Bronchial epithelial cell (primary cell): Measurements from ENCODE around the gene ODAD4. TPM values are rescaled to one million over a fixed set of nuclear protein-coding genes. Genes with fewer than 3 reads are reported as not detected.

Experiments used
- DNase-seq: peaks from one replicate; pipeline ENCODE4 v3.0.0-alpha.2; 2010; ENCODE audit warnings: low read depth
- FAIRE-seq: peaks from 2 replicates; lab custom pipeline; 2011; peaks lifted over from hg19 to GRCh38; lab: Jason Lieb, UNC
- H3K27me3 ChIP-seq: 2 replicates; pipeline ENCODE4 v1.5.1; 2011; ENCODE audit warnings: low read length; ENCODE audit not compliant: control insufficient read depth, insufficient read depth
- H3K36me3 ChIP-seq: 2 replicates; pipeline ENCODE4 v1.5.1; 2011; ENCODE audit warnings: low read length; ENCODE audit not compliant: control insufficient read depth, insufficient read depth
- H3K4me3 ChIP-seq: 2 replicates; pipeline ENCODE4 v1.5.1; 2011; ENCODE audit warnings: mild to moderate bottlenecking, low read depth, low read length, control low read depth
- CTCF ChIP-seq: IDR thresholded peaks from 2 replicates; pipeline ENCODE4 v1.5.1; 2011; ENCODE audit warnings: mild to moderate bottlenecking, moderate library complexity, low read length, control low read depth, inconsistent platforms; ENCODE audit not compliant: insufficient read depth, severe bottlenecking
- total RNA-seq: library from RNA; depleted of rRNA; stranded (reverse); fragments of >200 nt; gene quantifications from 2 replicates; pipeline ENCODE4 v1.2.1, GENCODE V29; 2014

ODAD4 gene
- total RNA-seq, 1 donor from 2014 or later: 0.26 TPM

GRCh38 chr17:41986634-41987033 is 56.2 kb downstream of the ODAD4 start:
- Histone ChIP-seq H3K27me3 (no peaks in the 10 kb centered on the region), H3K36me3 (peaks cover 26% of the 10 kb centered on the region), H3K4me3 (no peak overlapping the region)
- no peak for TF ChIP-seq CTCF
- no peak for DNase-seq
- FAIRE-seq: no peak

- peaks cover 20% of the 10 kb centered on the region for H3K36me3 ChIP-seq
- FAIRE-seq (no peak), DNase-seq (no peak)
- H3K4me3 ChIP-seq: no peak overlapping the region
- no peak for TF ChIP-seq CTCF
- H3K27me3 ChIP-seq: no peaks in the 10 kb centered on the region
These were observed 57.2 kb downstream of the ODAD4 start for GRCh38 chr17:41987642-41988041.

- FAIRE-seq: no peak
- no peaks in the 10 kb centered on the region for H3K27me3 ChIP-seq
- no peak for DNase-seq
- peaks cover 20% of the 10 kb centered on the region for H3K36me3 ChIP-seq
- no peak overlapping the region for H3K4me3 ChIP-seq
- no peak for TF ChIP-seq CTCF
These were observed 58.0 kb downstream of the ODAD4 start for GRCh38 chr17:41988418-41988817.

GRCh38 chr17:41989702-41990419 is 59.4 kb downstream of the ODAD4 start:
- DNase-seq: no peak
- Histone ChIP-seq H3K36me3 (peaks cover 22% of the 10 kb centered on the region), H3K4me3 (no peak overlapping the region), H3K27me3 (no peaks in the 10 kb centered on the region)
- TF ChIP-seq CTCF: no peak
- no peak for FAIRE-seq

- no peak for TF ChIP-seq CTCF
- Histone ChIP-seq H3K4me3 (no peak overlapping the region), H3K27me3 (no peaks in the 10 kb centered on the region), H3K36me3 (peaks cover 21% of the 10 kb centered on the region)
- FAIRE-seq (no peak), DNase-seq (no peak)
These were observed 62.2 kb downstream of the ODAD4 start for GRCh38 chr17:41992576-41992975.

- H3K4me3 ChIP-seq: no peak overlapping the region
These were observed 66.4 kb downstream of the ODAD4 start for GRCh38 chr17:41996855-41997164.

More at GRCh38 chr17:41996855-41997164, 66.4 kb downstream of the ODAD4 start:
- no peaks in the 10 kb centered on the region for H3K27me3 ChIP-seq
- no peak for FAIRE-seq
- DNase-seq: no peak
- TF ChIP-seq CTCF: no peak
- H3K36me3 ChIP-seq: peaks cover 13% of the 10 kb centered on the region
